SK-N-MC (cell line): ENCODE results near the gene CDS2.

ENCODE experiments used
- EZH2 ChIP-seq: fragments of 200-600 bp; sonication (generic); IDR thresholded peaks from one replicate; pipeline ENCODE4 v1.6.1; 2017; ENCODE audit warnings: antibody characterized with exemption
- POLR2AphosphoS5 ChIP-seq: IDR thresholded peaks from 2 replicates; pipeline ENCODE4 v1.6.1; 2012; ENCODE audit warnings: mild to moderate bottlenecking, low read depth, low read length, borderline replicate concordance

DNA sequence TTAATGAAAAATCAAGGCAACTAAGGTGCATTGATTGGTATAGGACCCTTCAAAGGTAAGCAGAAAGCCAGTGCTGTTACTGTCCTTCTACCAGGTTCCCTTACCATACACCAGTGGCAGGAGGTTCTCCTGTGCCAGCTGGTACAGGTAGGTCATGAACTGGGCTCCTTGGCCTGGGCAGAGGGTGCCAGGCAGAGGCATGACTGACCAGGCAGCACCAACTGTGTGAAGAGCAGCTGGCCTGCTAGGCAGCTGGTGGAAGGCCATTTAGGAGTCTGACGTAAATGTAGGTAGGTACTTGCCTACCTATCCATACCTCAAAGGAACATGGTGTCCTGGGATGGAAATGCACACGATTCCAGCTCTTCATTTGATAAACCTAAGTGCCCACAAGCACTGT, 30.3 kb upstream of the CDS2 start:
- no peak for TF ChIP-seq EZH2
- TF ChIP-seq POLR2AphosphoS5, result no peak
